ENCODE results near the gene HMOX2. TPM values are rescaled to one million over a fixed set of nuclear protein-coding genes. Genes with fewer than 3 reads are reported as not detected.

Gene HMOX2
- total and polyA plus RNA-seq, 2 experiments from 2014 or later: 36.0 to 61.5 TPM

DNA sequence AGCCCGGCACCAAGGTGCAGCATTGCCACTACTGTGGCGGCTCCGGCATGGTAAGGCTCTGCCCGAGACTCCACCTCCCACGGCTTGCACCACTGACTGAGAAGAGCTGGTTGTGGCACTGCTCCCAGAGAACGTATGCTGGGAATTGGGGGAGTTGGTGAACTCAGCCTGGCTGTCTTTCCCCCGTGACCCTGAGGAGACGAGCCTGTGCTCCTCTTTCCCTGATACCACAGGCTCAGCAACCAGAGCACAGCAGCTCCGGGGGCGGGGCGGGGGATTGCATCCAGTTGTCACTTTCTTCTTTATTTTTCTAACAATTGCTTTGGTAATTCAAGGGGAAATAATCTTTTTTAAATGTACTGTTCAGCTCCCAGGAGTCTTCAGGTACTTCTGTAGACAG, 33.8 kb upstream of the HMOX2 start:
- in situ Hi-C loops (cut with MboI): no loop called here
- no peaks in the 10 kb centered on the region for H3K4me1 ChIP-seq (ENCODE audit: insufficient read depth)
- no peaks in the 10 kb centered on the region for H3F3A ChIP-seq (ENCODE audit: insufficient read depth)

DNA sequence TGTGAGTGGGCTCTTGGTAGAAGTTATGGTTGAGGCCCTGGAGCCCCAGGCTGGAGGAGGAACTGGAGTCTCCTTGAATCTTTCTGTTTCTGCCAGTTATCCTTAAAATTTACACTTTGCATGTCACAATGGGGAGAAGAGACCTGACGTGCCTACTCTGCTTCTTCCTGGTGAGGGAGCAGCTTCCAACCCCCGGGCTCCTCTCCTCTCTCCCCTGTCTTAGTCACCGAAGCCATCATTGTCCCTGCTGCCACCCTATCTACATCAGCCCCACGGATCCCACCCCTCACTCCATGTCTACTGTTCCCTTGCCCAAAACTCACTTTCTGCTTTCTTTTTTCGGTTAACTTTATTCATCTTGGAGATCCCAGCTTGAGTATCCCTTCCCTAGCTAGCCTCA, 32.9 kb upstream of the HMOX2 start:
- Histone ChIP-seq H3K36me3 (ENCODE audit: low read depth) (peaks cover 24% of the 10 kb centered on the region; the same call in 1 of the 2 replicates), H3K4me2 (ENCODE audit: unreplicated experiment) (no peak overlapping the region), H3K9ac (no peak overlapping the region), H3K79me2 (ENCODE audit: insufficient read depth) (0 out of 2 replicates have a peak, but pooled peaks cover 8% of the 10 kb centered on the region), H2AFZ (no peak overlapping the region), H3K27ac (no peak overlapping the region), H3K4me3 (no peak overlapping the region), H3K27me3 (replicated peaks; ENCODE audit: insufficient read depth) (no peaks in the 10 kb centered on the region), H3F3A (ENCODE audit: insufficient read depth) (no peaks in the 10 kb centered on the region), H3K4me1 (ENCODE audit: insufficient read depth) (no peaks in the 10 kb centered on the region), H3K9me3 (ENCODE audit: low read depth) (no peaks in the 10 kb centered on the region), H3K9me2 (ENCODE audit: insufficient read depth) (no peaks in the 10 kb centered on the region), H4K20me1 (ENCODE audit: insufficient read depth) (no peaks in the 10 kb centered on the region)
- in situ Hi-C loops (cut with MboI): no loop called here
- DNase-seq: no peak
- TF ChIP-seq EZH2 (IDR thresholded peaks at IDR 0.05; ENCODE audit: insufficient read depth, poor library complexity, severe bottlenecking): no peak
- 76 to 81% methylated on average over 5 of the region's 5 CpGs for WGBS, 2 experiments (ENCODE audit: low coverage in 1 of 2, low lambda C conversion rate in 2 of 2, missing lambda C conversion rate in 2 of 2)

More for the DNA sequence above, 33.8 kb upstream of the HMOX2 start:
- H3K4me2 ChIP-seq (ENCODE audit: unreplicated experiment): no peak overlapping the region
- DNase-seq: no peak
- no peak overlapping the region for H3K9ac ChIP-seq
- no peak overlapping the region for H2AFZ ChIP-seq
- H3K4me3 ChIP-seq: no peak overlapping the region
- 87 to 89% methylated on average over 9 to 11 of the region's 11 CpGs for WGBS, 2 experiments (ENCODE audit: low coverage in 1 of 2, low lambda C conversion rate in 2 of 2, missing lambda C conversion rate in 2 of 2)
- H3K9me3 ChIP-seq (ENCODE audit: low read depth): no peaks in the 10 kb centered on the region
- H3K27me3 ChIP-seq (replicated peaks; ENCODE audit: insufficient read depth): no peaks in the 10 kb centered on the region
- H3K27ac ChIP-seq: no peak overlapping the region
- H3K36me3 ChIP-seq (ENCODE audit: low read depth): peaks cover 25% of the 10 kb centered on the region; the same call in 1 of the 2 replicates
- H3K79me2 ChIP-seq (ENCODE audit: insufficient read depth): 0 out of 2 replicates have a peak, but pooled peaks cover 9% of the 10 kb centered on the region
- TF ChIP-seq EZH2phosphoT487 (IDR thresholded peaks at IDR 0.05; ENCODE audit: insufficient read depth, low read depth) (no peak), EZH2 (IDR thresholded peaks at IDR 0.05; ENCODE audit: insufficient read depth, poor library complexity, severe bottlenecking) (no peak)
- no peaks in the 10 kb centered on the region for H4K20me1 ChIP-seq (ENCODE audit: insufficient read depth)
- H3K9me2 ChIP-seq (ENCODE audit: insufficient read depth): no peaks in the 10 kb centered on the region

DNA sequence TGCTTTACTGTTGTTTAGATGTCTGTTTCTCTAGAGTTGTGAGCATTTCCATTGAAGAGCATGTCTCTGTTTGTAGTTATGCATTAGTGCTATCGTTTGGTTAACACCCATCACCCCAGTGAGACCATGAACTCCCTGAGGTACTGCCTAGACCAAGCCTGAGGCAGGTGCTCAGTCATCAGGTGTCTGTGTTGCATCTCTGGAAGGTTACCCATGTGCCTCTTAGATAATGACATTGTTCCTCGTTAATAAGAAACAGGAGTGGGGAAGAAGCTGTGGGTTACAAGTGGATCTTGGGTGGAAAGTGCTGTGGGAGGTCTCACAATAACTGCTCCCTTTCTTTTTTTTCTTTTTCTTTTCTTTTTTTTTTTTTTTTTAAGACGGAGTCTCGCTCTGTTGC, 32.2 kb upstream of the HMOX2 start:
- H3K9ac ChIP-seq: no peak overlapping the region

DNA sequence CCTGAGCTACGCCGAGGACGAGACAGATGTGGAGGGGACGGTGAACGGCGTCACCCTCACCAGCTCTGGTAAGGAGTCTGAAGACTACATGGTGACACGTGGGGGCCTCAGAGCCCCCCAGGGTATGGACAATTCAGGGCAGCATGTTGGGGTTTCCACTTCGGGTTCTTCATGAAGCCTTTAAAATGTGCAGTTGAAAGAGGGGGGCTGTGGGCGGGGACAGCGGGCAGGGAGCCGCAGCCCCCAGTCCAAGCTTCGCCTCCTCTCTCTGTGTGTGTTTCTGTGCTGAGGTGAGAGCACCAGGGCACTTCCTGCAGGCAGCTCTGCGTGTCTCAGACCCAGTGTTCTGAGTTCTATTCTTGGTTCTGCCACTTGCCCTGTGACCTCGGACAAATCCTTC, 25.8 kb upstream of the HMOX2 start:
- 74 to 77% methylated on average over 14 of the region's 14 CpGs for WGBS, 2 experiments (ENCODE audit: low coverage in 1 of 2, low lambda C conversion rate in 2 of 2, missing lambda C conversion rate in 2 of 2)
- Histone ChIP-seq H3K4me3 (no peak overlapping the region), H3K79me2 (ENCODE audit: insufficient read depth) (no peaks in the 10 kb centered on the region), H3K4me1 (ENCODE audit: insufficient read depth) (no peaks in the 10 kb centered on the region), H3K27me3 (replicated peaks; ENCODE audit: insufficient read depth) (no peaks in the 10 kb centered on the region), H3K36me3 (ENCODE audit: low read depth) (peaks cover 4% of the 10 kb centered on the region; the same call in 1 of the 2 replicates), H3K27ac (no peak overlapping the region), H2AFZ (no peak overlapping the region), H3K9me2 (ENCODE audit: insufficient read depth) (no peaks in the 10 kb centered on the region), H3K9ac (no peak overlapping the region), H3F3A (ENCODE audit: insufficient read depth) (no peaks in the 10 kb centered on the region), H4K20me1 (ENCODE audit: insufficient read depth) (no peaks in the 10 kb centered on the region), H3K9me3 (ENCODE audit: low read depth) (no peaks in the 10 kb centered on the region), H3K4me2 (ENCODE audit: unreplicated experiment) (no peak overlapping the region)
- TF ChIP-seq EZH2 (IDR thresholded peaks at IDR 0.05; ENCODE audit: insufficient read depth, poor library complexity, severe bottlenecking) (no peak), EZH2phosphoT487 (IDR thresholded peaks at IDR 0.05; ENCODE audit: insufficient read depth, low read depth) (no peak)
- no peak for DNase-seq
- in situ Hi-C loops (cut with MboI): no loop called here

More for the DNA sequence above, 32.2 kb upstream of the HMOX2 start:
- Histone ChIP-seq H3K79me2 (ENCODE audit: insufficient read depth) (0 out of 2 replicates have a peak, but pooled peaks cover under 1% of the 10 kb centered on the region), H3K4me1 (ENCODE audit: insufficient read depth) (no peaks in the 10 kb centered on the region), H3K4me3 (no peak overlapping the region), H3K4me2 (ENCODE audit: unreplicated experiment) (no peak overlapping the region), H3K27ac (no peak overlapping the region), H3K9me3 (ENCODE audit: low read depth) (no peaks in the 10 kb centered on the region), H3K36me3 (ENCODE audit: low read depth) (peaks cover 19% of the 10 kb centered on the region; the same call in 1 of the 2 replicates), H3K9me2 (ENCODE audit: insufficient read depth) (no peaks in the 10 kb centered on the region), H3F3A (ENCODE audit: insufficient read depth) (no peaks in the 10 kb centered on the region), H2AFZ (no peak overlapping the region), H3K27me3 (replicated peaks; ENCODE audit: insufficient read depth) (no peaks in the 10 kb centered on the region), H4K20me1 (ENCODE audit: insufficient read depth) (no peaks in the 10 kb centered on the region)
- in situ Hi-C loops (cut with MboI): no loop called here
- 71 to 78% methylated on average over 4 of the region's 4 CpGs for WGBS, 2 experiments (ENCODE audit: low coverage in 1 of 2, low lambda C conversion rate in 2 of 2, missing lambda C conversion rate in 2 of 2)
- TF ChIP-seq EZH2 (IDR thresholded peaks at IDR 0.05; ENCODE audit: insufficient read depth, poor library complexity, severe bottlenecking) (no peak), EZH2phosphoT487 (IDR thresholded peaks at IDR 0.05; ENCODE audit: insufficient read depth, low read depth) (no peak)
- DNase-seq: no peak
